ENCODE measurements around the gene ERH. TPM values are rescaled to one million over a fixed set of nuclear protein-coding genes. Genes with fewer than 3 reads are reported as not detected.

ERH gene
- polyA plus RNA-seq, 10 donors: 153 to 216 (median 165) TPM

DNA sequence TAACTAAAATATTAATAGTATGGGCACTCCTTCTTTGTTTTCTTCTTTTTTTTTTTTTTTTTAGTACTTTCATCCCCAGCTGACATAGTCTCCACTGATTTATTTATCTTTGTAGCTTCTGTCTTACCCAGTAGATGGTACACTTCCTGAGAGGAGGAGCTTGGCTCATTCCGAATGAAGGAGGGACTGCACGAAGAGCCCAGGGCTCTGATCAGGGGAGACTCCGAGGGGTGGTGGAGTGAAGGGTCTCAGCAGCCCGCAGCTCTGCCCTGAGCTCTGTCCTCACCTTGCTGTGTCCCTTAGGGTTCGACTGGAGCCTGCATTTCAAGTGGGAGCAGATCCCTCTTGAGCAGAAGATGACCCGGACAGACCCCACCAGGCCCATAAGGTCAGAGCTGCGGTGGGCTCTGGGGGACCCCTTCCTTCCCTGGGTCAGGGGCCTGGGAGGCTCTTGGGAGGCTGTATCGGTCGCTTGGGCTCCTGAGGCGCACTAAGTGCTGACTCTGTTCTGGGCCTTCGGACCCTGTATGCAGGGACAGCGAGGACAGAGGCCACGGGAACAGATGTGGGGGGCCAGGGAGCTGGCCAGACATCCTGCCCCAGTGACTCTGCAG lies 65.2 kb downstream of the ERH start:
- no peak for DNase-seq

DNA sequence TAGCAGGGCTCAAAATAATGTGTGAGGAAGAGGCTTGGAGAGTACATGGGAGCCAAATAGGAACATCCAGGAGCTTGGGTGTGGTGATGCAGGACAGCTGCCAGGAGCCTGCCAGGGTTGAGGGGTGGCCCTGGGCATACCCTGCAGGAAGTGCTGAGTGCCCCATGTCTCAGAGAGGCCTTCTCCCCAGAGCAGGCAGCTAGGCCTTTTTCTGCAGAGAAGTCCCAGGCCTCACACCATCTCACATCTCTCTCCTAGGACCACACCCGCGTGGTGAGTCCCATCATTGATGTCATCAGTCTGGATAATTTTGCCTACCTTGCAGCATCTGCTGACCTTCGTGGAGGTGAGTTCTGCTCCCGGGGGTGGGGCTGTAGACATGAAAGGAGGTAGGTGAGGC lies 66.9 kb downstream of the ERH start:
- no peak for DNase-seq

Other genes starting within 250 kb of the ERH start
- gene DCAF5, start 245.2 kb downstream of the ERH start, polyA plus RNA-seq (ENCODE audit: insufficient read length in 10 of 10): 10 to 100 TPM; 35.6 to 47.0 (median 39.6) TPM
- gene EXD2, start 206.8 kb downstream of the ERH start, polyA plus RNA-seq (ENCODE audit: insufficient read length in 10 of 10): 10 to 100 TPM; 12.6 to 20.6 (median 15.9) TPM
- 10 to 100 TPM; 20.6 to 45.8 (median 29.4) TPM for gene GALNT16, start 138.1 kb downstream of the ERH start, polyA plus RNA-seq (ENCODE audit: insufficient read length in 10 of 10)
- 10 to 100 TPM; 26.9 to 39.2 (median 31.8) TPM for gene SLC39A9, start 393 bp upstream of the ERH start, polyA plus RNA-seq (ENCODE audit: insufficient read length in 10 of 10)
- 1 to 10 TPM in 1 of 10 donors, under 1 TPM in 9; 0.36 to 1.2 (median 0.60) TPM for gene PLEKHD1, start 86.4 kb upstream of the ERH start, polyA plus RNA-seq (ENCODE audit: insufficient read length in 10 of 10)
- gene CCDC177, start 176.6 kb upstream of the ERH start, polyA plus RNA-seq (ENCODE audit: insufficient read length in 10 of 10): under 1 TPM in 2 of 10 donors, not detected in 8; 0.04 to 0.06 TPM
- gene SUSD6, start 213.3 kb upstream of the ERH start, polyA plus RNA-seq (ENCODE audit: insufficient read length in 10 of 10): 10 to 100 TPM; 15.2 to 20.8 (median 18.3) TPM

Measured in muscle of back (tissue), 11 donors.